Natural killer cell (primary cell): ENCODE data around the gene CHD5. TPM values are rescaled to one million over a fixed set of nuclear protein-coding genes. Genes with fewer than 3 reads are reported as not detected.

ENCODE experiments used
- ATAC-seq, 3 donors: fragments of 150-1000 bp in 2 of 3; fragments of 200-7000 bp in 1 of 3; cut with Tn5 transposase; 1 replicate in 1 of 3; 2 replicates in 2 of 3; pipeline ENCODE4 v1.10.0; 2021; ENCODE audit warnings: mild to moderate bottlenecking in 2 of 3, moderate library complexity in 2 of 3
- DNase-seq, 2 donors: peaks; one replicate each; pipeline versions ENCODE4 v3.0.0 to v3.0.0-alpha.2; 2013 to 2021; ENCODE audit warnings: mixed read lengths in 1 of 2
- H3K27ac ChIP-seq: one replicate; pipeline ENCODE4 v1.5.1; 2013; ENCODE audit warnings: mild to moderate bottlenecking, low read length
- H3K27me3 ChIP-seq: one replicate; pipeline ENCODE4 v1.6.1; 2013; ENCODE audit warnings: low read length; ENCODE audit not compliant: control insufficient read depth, insufficient read depth
- H3K36me3 ChIP-seq: one replicate; pipeline ENCODE4 v1.6.1; 2013; ENCODE audit warnings: low read length; ENCODE audit not compliant: control insufficient read depth, insufficient read depth
- H3K4me1 ChIP-seq: one replicate; pipeline ENCODE4 v1.6.1; 2013; ENCODE audit warnings: low read length; ENCODE audit not compliant: control insufficient read depth, insufficient read depth
- H3K4me3 ChIP-seq: one replicate; pipeline ENCODE4 v1.5.1; 2013; ENCODE audit warnings: low read length
- H3K9me3 ChIP-seq: one replicate; pipeline ENCODE4 v1.6.1; 2013; ENCODE audit warnings: low read length; ENCODE audit not compliant: control insufficient read depth, insufficient read depth
- H3K27ac Mint-ChIP-seq, 2 donors: one replicate each; pipeline ENCODE4 v1.8.0; 2022; ENCODE audit warnings: mild to moderate bottlenecking in 2 of 2, mixed read lengths in 2 of 2, moderate library complexity in 1 of 2
- H3K27me3 Mint-ChIP-seq, 2 donors: one replicate each; pipeline ENCODE4 v1.8.0; 2022; ENCODE audit warnings: low read depth in 2 of 2, mixed read lengths in 2 of 2
- H3K36me3 Mint-ChIP-seq: one replicate; pipeline ENCODE4 v1.8.0; 2022; ENCODE audit warnings: mixed read lengths
- H3K4me1 Mint-ChIP-seq, 2 donors: one replicate each; pipeline ENCODE4 v1.8.0; 2022; ENCODE audit warnings: mixed read lengths in 2 of 2
- H3K4me3 Mint-ChIP-seq: one replicate; pipeline ENCODE4 v1.8.0; 2022; ENCODE audit warnings: mild to moderate bottlenecking, moderate library complexity, mixed read lengths
- H3K9me3 Mint-ChIP-seq, 2 donors: one replicate each; pipeline ENCODE4 v1.8.0; 2022; ENCODE audit warnings: mixed read lengths in 2 of 2
- whole genome bisulfite sequencing: methylation state at CpG from one replicate; pipeline ENCODE4 v1.1.7; 2013; ENCODE audit warnings: missing lambda C conversion rate; ENCODE audit not compliant: insufficient coverage; 5-methylcytosine and 5-hydroxymethylcytosine counted together
- intact Hi-C: fragments of 100-400 bp; cut with micrococcal nuclease; formaldehyde crosslinking; loops from one replicate; pipeline ENCODE4 v1.14.2; 2022
- total RNA-seq, 4 donors: library from RNA; stranded (reverse); fragments of 120-200 nt in 1 of 4; gene quantifications; one replicate each; pipeline versions ENCODE4 v1.2.3 to v1.2.4, GENCODE V29; 2013 to 2022
- TF ChIP-seq, protein P1 (sequence below): fragments of 200-600 bp; IDR thresholded peaks from one replicate; pipeline ENCODE4 v1.8.0; 2022; ENCODE audit warnings: antibody characterized with exemption

Gene CHD5
- total RNA-seq, 3 donors from 2014 or later (not counting 1 experiment from before 2014, with no cell fraction given), result 0.34 to 1.2 (median 0.73) TPM

DNA sequence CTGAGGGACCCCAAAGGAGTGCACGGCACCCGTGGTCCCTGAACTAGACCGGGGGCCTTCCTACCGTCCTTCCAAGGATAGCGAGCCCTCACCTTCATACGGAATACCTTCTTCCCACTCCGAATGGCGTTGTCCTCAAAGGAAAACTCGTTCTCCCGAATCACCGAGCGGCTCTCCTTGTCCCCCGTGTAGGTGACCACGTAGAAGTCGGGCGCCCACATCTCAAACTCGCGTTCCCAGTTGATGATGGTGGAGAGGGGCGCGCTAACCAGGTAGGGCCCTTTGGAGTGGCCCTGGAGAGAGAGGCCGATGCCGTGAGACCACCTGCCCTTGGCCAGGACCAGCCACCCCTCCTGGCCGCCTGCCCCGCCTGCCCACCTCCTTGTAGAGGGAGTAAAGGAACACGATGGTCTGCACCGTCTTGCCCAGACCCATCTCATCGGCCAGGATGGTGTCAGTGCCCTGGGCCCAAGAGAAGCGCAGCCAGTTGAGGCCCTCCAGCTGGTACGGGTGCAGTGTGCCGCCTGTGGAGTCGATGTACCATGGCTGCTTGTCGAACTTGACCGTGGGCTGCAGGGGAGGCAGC lies 38.0 kb downstream of the CHD5 start:
- H3K27me3 ChIP-seq, result no peaks in the 10 kb centered on the region
- Mint-ChIP-seq H3K27ac (no peak overlapping the region), H3K4me3 (no peak overlapping the region), H3K4me1 (no peaks in the 10 kb centered on the region), H3K27me3 (no peaks in the 10 kb centered on the region), H3K36me3 (no peaks in the 10 kb centered on the region), H3K9me3 (no peaks in the 10 kb centered on the region)
- WGBS, result 92% methylated on average over 33 of the region's 33 CpGs
- intact Hi-C loops, result no loop called here
- H3K36me3 ChIP-seq, result no peaks in the 10 kb centered on the region
- TF ChIP-seq, protein P1, sequence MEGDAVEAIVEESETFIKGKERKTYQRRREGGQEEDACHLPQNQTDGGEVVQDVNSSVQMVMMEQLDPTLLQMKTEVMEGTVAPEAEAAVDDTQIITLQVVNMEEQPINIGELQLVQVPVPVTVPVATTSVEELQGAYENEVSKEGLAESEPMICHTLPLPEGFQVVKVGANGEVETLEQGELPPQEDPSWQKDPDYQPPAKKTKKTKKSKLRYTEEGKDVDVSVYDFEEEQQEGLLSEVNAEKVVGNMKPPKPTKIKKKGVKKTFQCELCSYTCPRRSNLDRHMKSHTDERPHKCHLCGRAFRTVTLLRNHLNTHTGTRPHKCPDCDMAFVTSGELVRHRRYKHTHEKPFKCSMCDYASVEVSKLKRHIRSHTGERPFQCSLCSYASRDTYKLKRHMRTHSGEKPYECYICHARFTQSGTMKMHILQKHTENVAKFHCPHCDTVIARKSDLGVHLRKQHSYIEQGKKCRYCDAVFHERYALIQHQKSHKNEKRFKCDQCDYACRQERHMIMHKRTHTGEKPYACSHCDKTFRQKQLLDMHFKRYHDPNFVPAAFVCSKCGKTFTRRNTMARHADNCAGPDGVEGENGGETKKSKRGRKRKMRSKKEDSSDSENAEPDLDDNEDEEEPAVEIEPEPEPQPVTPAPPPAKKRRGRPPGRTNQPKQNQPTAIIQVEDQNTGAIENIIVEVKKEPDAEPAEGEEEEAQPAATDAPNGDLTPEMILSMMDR, result no peak
- no peak overlapping the region for H3K27ac ChIP-seq
- H3K9me3 ChIP-seq, result no peaks in the 10 kb centered on the region
- peaks cover 5% of the 10 kb centered on the region for H3K4me1 ChIP-seq
- H3K4me3 ChIP-seq, result no peak overlapping the region
- DNase-seq, result no peak
- ATAC-seq, result no peak

DNA sequence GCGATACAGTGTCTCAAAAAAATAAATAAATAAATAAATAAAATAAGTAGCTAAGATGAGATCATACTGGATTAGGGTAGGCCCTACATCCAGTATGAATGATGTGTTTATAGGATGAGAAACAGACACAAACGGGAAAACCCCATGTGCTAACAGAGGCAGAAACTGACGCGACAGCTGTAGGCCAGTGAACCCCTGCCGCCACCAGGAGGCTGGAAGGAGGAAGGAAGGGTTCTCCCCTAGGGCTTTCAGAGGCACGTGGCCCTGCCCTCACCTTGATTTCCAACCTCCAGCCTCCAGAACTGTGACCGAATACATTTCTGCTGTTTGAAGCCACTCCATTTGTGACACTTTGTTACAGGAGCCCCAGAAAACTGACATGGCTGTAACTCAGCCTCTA lies 38.5 kb downstream of the CHD5 start:
- no peaks in the 10 kb centered on the region for H3K4me1 ChIP-seq
- ATAC-seq (peak in 1 of 3 donors; percentile 33), DNase-seq (peak in 1 of 2 donors; percentile 25)
- Mint-ChIP-seq H3K4me1 (no peaks in the 10 kb centered on the region), H3K27me3 (no peaks in the 10 kb centered on the region), H3K4me3 (no peak overlapping the region), H3K27ac (no peak overlapping the region), H3K36me3 (no peaks in the 10 kb centered on the region), H3K9me3 (no peaks in the 10 kb centered on the region)
- H3K27me3 ChIP-seq, result no peaks in the 10 kb centered on the region
- H3K9me3 ChIP-seq, result no peaks in the 10 kb centered on the region
- H3K36me3 ChIP-seq, result no peaks in the 10 kb centered on the region
- H3K27ac ChIP-seq, result no peak overlapping the region
- no peak overlapping the region for H3K4me3 ChIP-seq
- 17% methylated on average over 6 of the region's 7 CpGs for WGBS
- TF ChIP-seq, protein P1, result no peak
- intact Hi-C loops, result no loop called here

DNA sequence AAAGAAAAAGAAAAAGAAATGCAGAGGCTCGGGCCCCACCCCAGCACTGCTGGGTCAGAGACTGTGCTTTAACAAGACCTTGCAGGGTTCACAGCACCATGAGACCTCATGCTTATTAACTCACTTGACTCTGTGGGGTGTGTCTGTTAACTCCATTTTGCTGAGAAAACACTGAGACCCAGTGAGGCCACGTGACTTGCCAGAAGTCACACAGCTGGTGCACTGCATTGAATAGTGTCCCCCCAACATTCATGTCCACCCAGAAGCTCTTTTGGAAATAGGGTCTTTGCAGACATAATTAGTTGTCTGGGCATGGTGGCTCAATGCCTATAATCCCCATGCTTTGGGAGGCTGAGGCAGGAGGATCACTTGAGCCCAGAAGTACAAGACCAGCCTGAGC lies 39.7 kb downstream of the CHD5 start:
- 95% methylated on average over 2 of the region's 2 CpGs for WGBS
- no peak overlapping the region for H3K27ac Mint-ChIP-seq
- intact Hi-C loops, result no loop called here
- H3K27me3 Mint-ChIP-seq, result no peaks in the 10 kb centered on the region
- Histone ChIP-seq H3K36me3 (no peaks in the 10 kb centered on the region), H3K27ac (no peak overlapping the region), H3K4me1 (no peaks in the 10 kb centered on the region), H3K4me3 (no peak overlapping the region), H3K27me3 (no peaks in the 10 kb centered on the region), H3K9me3 (no peaks in the 10 kb centered on the region)
- ATAC-seq (no peak), DNase-seq (no peak)
- no peak overlapping the region for H3K4me3 Mint-ChIP-seq
- TF ChIP-seq, protein P1, result no peak
- no peaks in the 10 kb centered on the region for H3K36me3 Mint-ChIP-seq
- H3K4me1 Mint-ChIP-seq, result no peaks in the 10 kb centered on the region
- H3K9me3 Mint-ChIP-seq, result no peaks in the 10 kb centered on the region

- no peaks in the 10 kb centered on the region for H3K27me3 Mint-ChIP-seq
- TF ChIP-seq, protein P1, result no peak
- no peaks in the 10 kb centered on the region for H3K4me1 ChIP-seq
- H3K36me3 ChIP-seq, result no peaks in the 10 kb centered on the region
- H3K36me3 Mint-ChIP-seq, result no peaks in the 10 kb centered on the region
- DNase-seq (no peak), ATAC-seq (no peak)
- no peaks in the 10 kb centered on the region for H3K4me1 Mint-ChIP-seq
- no peaks in the 10 kb centered on the region for H3K27me3 ChIP-seq
- H3K27ac ChIP-seq, result no peak overlapping the region
- H3K4me3 ChIP-seq, result no peak overlapping the region
- WGBS, result 71% methylated on average over 5 of the region's 5 CpGs
- no peak overlapping the region for H3K27ac Mint-ChIP-seq
- no peaks in the 10 kb centered on the region for H3K9me3 ChIP-seq
- no peak overlapping the region for H3K4me3 Mint-ChIP-seq
- intact Hi-C loops, result no loop called here
- H3K9me3 Mint-ChIP-seq, result no peaks in the 10 kb centered on the region
These were observed 42.4 kb downstream of the CHD5 start for GRCh38 chr1:6137758-6138157.
